Measurements from ENCODE around the gene CCL19. TPM values are rescaled to one million over a fixed set of nuclear protein-coding genes. Genes with fewer than 3 reads are reported as not detected.

CCL19 gene
- total RNA-seq, 1 donor from 2014 or later = not detected

GRCh38 chr9:34642679-34643078 is 48.4 kb downstream of the CCL19 start:
- peaks cover 28% of the 10 kb centered on the region for H3K4me1 Mint-ChIP-seq (ENCODE audit: low read depth)
- TF ChIP-seq CTCF (IDR thresholded peaks at IDR 0.05) = no peak
- no peaks in the 10 kb centered on the region for H3K9me3 Mint-ChIP-seq (ENCODE audit: low read depth)
- H3K27me3 Mint-ChIP-seq (ENCODE audit: low read depth) = no peaks in the 10 kb centered on the region
- H3K4me3 Mint-ChIP-seq (ENCODE audit: unreplicated experiment) = no peak overlapping the region
- H3K36me3 Mint-ChIP-seq (ENCODE audit: low read depth) = no peaks in the 10 kb centered on the region
- no peak for DNase-seq (ENCODE audit: low spot score)
- H3K27ac Mint-ChIP-seq (ENCODE audit: unreplicated experiment) = no peak overlapping the region

Other genes starting within 250 kb of the CCL19 start
- gene FAM219A, start 232.7 kb downstream of the CCL19 start, total RNA-seq = 24.5 to 37.5 TPM (median 35.7 TPM) in 3 replicates
- 0.25 TPM in 1 of 3 replicates, not detected in the others for gene DNAI1, start 232.5 kb downstream of the CCL19 start, total RNA-seq
- gene ENHO, start 168.3 kb downstream of the CCL19 start, total RNA-seq = 0.97 to 1.6 TPM (median 1.3 TPM) in 3 replicates
- gene CNTFR, start 101.6 kb downstream of the CCL19 start, total RNA-seq = 0.12 TPM in 1 of 3 replicates, not detected in the others
- 10.6 to 11.0 TPM (median 10.9 TPM) in 3 replicates for gene RPP25L, start 79.2 kb downstream of the CCL19 start, total RNA-seq
- gene DCTN3, start 70.8 kb downstream of the CCL19 start, total RNA-seq = 79.5 to 105 TPM (median 79.5 TPM) in 3 replicates
- gene ARID3C, start 62.2 kb downstream of the CCL19 start, total RNA-seq = 0.20 TPM in 1 of 3 replicates, not detected in the others
- 71.6 to 84.9 TPM (median 76.7 TPM) in 3 replicates for gene SIGMAR1, start 53.5 kb downstream of the CCL19 start, total RNA-seq
- 35.5 to 51.8 TPM (median 38.2 TPM) in 3 replicates for gene GALT, start 44.6 kb downstream of the CCL19 start, total RNA-seq
- gene IL11RA, start 39.1 kb downstream of the CCL19 start, total RNA-seq = 32.0 to 33.7 TPM (median 32.9 TPM) in 3 replicates
- not detected in 3 replicates for gene CCL27, start 28.6 kb downstream of the CCL19 start, total RNA-seq
- not detected in 3 replicates for gene CCL21, start 18.9 kb upstream of the CCL19 start, total RNA-seq

Measured in chondrocyte (in vitro differentiated cells).